Upper lobe of left lung (tissue), 6 donors: ENCODE data around the gene CAMK1G. TPM values are rescaled to one million over a fixed set of nuclear protein-coding genes. Genes with fewer than 3 reads are reported as not detected.

Source experiments
- ATAC-seq, 2 donors: fragments of 200-7000 bp; cut with Tn5 transposase; one replicate each; pipeline ENCODE4 v1.9.1; 2022; ENCODE audit warnings: mild to moderate bottlenecking in 2 of 2, moderate library complexity in 2 of 2; ENCODE audit not compliant: low FRiP score in 2 of 2
- DNase-seq, 2 donors: peaks; one replicate each; pipeline ENCODE4 v3.0.0-alpha.2; 2019 to 2020
- H3K27ac ChIP-seq, 4 donors: fragments of 200-600 bp; sonication (generic); one replicate each; pipeline ENCODE4 v1.5.1; 2016 to 2019
- H3K27me3 ChIP-seq, 4 donors: fragments of 200-600 bp; sonication (generic); one replicate each; pipeline ENCODE4 v1.5.1; 2017 to 2019
- H3K36me3 ChIP-seq, 4 donors: fragments of 200-600 bp; sonication (generic); one replicate each; pipeline ENCODE4 v1.5.1; 2016 to 2019
- H3K4me1 ChIP-seq, 4 donors: fragments of 200-600 bp; sonication (generic); one replicate each; pipeline ENCODE4 v1.5.1; 2018 to 2019
- H3K4me3 ChIP-seq, 4 donors: fragments of 200-600 bp; sonication (generic); one replicate each; pipeline ENCODE4 v1.5.1; 2017 to 2019; ENCODE audit warnings: mild to moderate bottlenecking in 2 of 4, moderate library complexity in 1 of 4
- H3K9me3 ChIP-seq, 4 donors: fragments of 200-600 bp; sonication (generic); one replicate each; pipeline ENCODE4 v1.5.1; 2018 to 2019
- CTCF ChIP-seq, 6 experiments: fragments of 450-650 bp in 4 of 6; fragments of 200-600 bp in 2 of 6; sonication (generic) in 2 of 6; IDR thresholded peaks; one replicate each; pipeline ENCODE4 v1.5.1; 2016 to 2019; ENCODE audit warnings: antibody characterized with exemption in 6 of 6
- EP300 ChIP-seq, 4 donors: sonication (generic); formaldehyde crosslinking; IDR thresholded peaks; one replicate each; pipeline ENCODE4 v1.5.1; 2017; ENCODE audit warnings: antibody characterized with exemption in 4 of 4, control low read depth in 2 of 4
- POLR2A ChIP-seq, 4 donors: fragments of 450-650 bp; IDR thresholded peaks; one replicate each; pipeline ENCODE4 v1.5.1; 2016 to 2017; ENCODE audit warnings: antibody characterized with exemption in 4 of 4, mild to moderate bottlenecking in 2 of 4
- POLR2AphosphoS5 ChIP-seq, 2 donors: sonication (generic); formaldehyde crosslinking; IDR thresholded peaks; one replicate each; pipeline ENCODE4 v1.5.1; 2017; ENCODE audit warnings: antibody characterized with exemption in 2 of 2
- WGBS, 2 donors: methylation state at CpG; one replicate each; pipeline ENCODE4 v1.1.5; 2017 to 2018; 5-methylcytosine and 5-hydroxymethylcytosine counted together
- total RNA-seq, 6 donors: library from RNA; depleted of rRNA in 4 of 6; stranded (reverse); fragments of >200 nt in 4 of 6; gene quantifications; one replicate each; pipeline versions ENCODE4 v1.1.0 to v1.2.1, GENCODE V29; 2016 to 2021
- donor health status: DM: no; HTN: no; CAD: no; lungs with moderate emphysema.
- donor health status: DM: no; HTN: yes; CAD: no; lungs with severe emphysema.

Gene CAMK1G
- total RNA-seq, 6 donors from 2014 or later: 0.20 to 0.46 (median 0.30) TPM; not detected in 3

DNA sequence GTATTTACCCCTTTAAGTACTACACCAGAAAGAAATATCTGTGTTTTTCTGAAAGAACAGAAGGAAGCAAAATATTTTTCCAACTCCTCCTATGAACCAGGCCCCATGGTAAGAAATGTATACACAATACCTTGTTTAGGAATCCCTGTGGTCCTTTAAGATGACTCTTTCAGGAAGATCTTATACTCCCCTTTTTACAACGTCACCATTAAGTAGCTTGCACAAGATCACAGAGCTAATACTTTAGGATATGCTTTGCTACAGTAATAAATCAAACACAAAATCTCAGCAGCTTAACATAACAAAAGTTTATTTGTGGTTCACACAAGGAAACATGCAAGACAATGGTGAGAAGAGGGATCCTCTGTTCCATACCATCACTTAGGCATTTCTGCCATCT, 77.6 kb downstream of the CAMK1G start:
- TF ChIP-seq EP300 (IDR thresholded peaks at IDR 0.05): no peak
- no peak for TF ChIP-seq CTCF (IDR thresholded peaks at IDR 0.05)
- no peak for TF ChIP-seq POLR2AphosphoS5 (IDR thresholded peaks at IDR 0.05)
- TF ChIP-seq POLR2A (IDR thresholded peaks at IDR 0.05): no peak
- H3K4me3 ChIP-seq: no peak overlapping the region
- H3K27me3 ChIP-seq: no peaks in the 10 kb centered on the region
- 23 to 26% methylated on average over 1 of the region's 1 CpG for WGBS, 2 donors
- H3K27ac ChIP-seq: no peak overlapping the region
- H3K9me3 ChIP-seq: no peaks in the 10 kb centered on the region
- ATAC-seq (no peak), DNase-seq (no peak)
- H3K4me1 ChIP-seq: peaks cover 0 to 11% (median 2%) of the 10 kb centered on the region in 4 donors
- H3K36me3 ChIP-seq: no peaks in the 10 kb centered on the region

- H3K9me3 ChIP-seq: no peaks in the 10 kb centered on the region
- ATAC-seq: no peak
- H3K27me3 ChIP-seq: no peaks in the 10 kb centered on the region
- no peak overlapping the region for H3K27ac ChIP-seq
- peaks cover 0 to 11% (median 0%) of the 10 kb centered on the region in 4 donors for H3K4me1 ChIP-seq
- H3K4me3 ChIP-seq: no peak overlapping the region
- no peak for DNase-seq
- TF ChIP-seq CTCF (IDR thresholded peaks at IDR 0.05): no peak
- TF ChIP-seq POLR2AphosphoS5 (IDR thresholded peaks at IDR 0.05): no peak
- TF ChIP-seq POLR2A (IDR thresholded peaks at IDR 0.05): no peak
- no peak for TF ChIP-seq EP300 (IDR thresholded peaks at IDR 0.05)
- H3K36me3 ChIP-seq: no peaks in the 10 kb centered on the region
- WGBS, 2 donors: 88 to 97% methylated on average over 3 of the region's 3 CpGs
These were observed 79.4 kb downstream of the CAMK1G start for GRCh38 chr1:209662879-209663327.

Other genes with a start within 250 kb of the CAMK1G start
- 100 to 1,000 TPM in 2 of 6 donors, 10 to 100 TPM in 4; 26.2 to 146 (median 79.6) TPM for gene LAMB3, start 68.7 kb downstream of the CAMK1G start, total RNA-seq
- 100 to 1,000 TPM in 1 of 6 donors, 10 to 100 TPM in 5; 14.4 to 108 (median 46.0) TPM for gene G0S2, start 91.7 kb downstream of the CAMK1G start, total RNA-seq
- gene HSD11B1, start 121.1 kb downstream of the CAMK1G start, total RNA-seq: 10 to 100 TPM in 5 of 6 donors, 1 to 10 TPM in 1; 3.1 to 25.8 (median 17.4) TPM
- gene TRAF3IP3, start 172.3 kb downstream of the CAMK1G start, total RNA-seq: 10 to 100 TPM in 3 of 6 donors, 1 to 10 TPM in 3; 6.4 to 58.7 (median 10.8) TPM
- gene C1orf74, start 200.8 kb downstream of the CAMK1G start, total RNA-seq: 1 to 10 TPM in 5 of 6 donors, under 1 TPM in 1; 0.89 to 3.2 (median 1.8) TPM
- 10 to 100 TPM; 11.5 to 36.3 (median 20.0) TPM for gene IRF6, start 222.4 kb downstream of the CAMK1G start, total RNA-seq
- gene UTP25, start 244.3 kb downstream of the CAMK1G start, total RNA-seq: 1 to 10 TPM; 2.4 to 9.4 (median 7.9) TPM